Measurements from ENCODE around the gene NAB1.

DNA sequence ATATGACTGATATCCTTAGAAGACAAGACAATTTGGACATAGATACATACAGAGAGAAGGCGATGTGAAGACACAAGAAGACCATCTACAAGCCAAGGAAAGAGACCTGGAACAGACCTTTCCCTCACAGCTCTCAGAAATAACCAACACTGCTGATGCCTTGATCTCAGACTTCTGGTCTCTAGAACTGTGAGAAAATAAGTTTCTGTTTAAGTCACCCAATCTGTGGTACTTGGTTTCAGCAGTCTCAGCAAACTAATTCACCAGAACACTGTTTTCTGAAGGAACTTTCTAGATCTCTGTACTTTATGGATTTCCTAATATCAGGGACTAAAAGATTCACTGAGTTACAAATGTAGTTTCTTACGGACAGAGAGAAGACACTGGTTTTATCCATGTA lies 58.8 kb downstream of the NAB1 start:
- no peak for TF ChIP-seq EZH2 (IDR thresholded peaks at IDR 0.05; ENCODE audit: borderline replicate concordance, low read depth, low read length, poor library complexity, severe bottlenecking)
- TF ChIP-seq, protein P1, sequence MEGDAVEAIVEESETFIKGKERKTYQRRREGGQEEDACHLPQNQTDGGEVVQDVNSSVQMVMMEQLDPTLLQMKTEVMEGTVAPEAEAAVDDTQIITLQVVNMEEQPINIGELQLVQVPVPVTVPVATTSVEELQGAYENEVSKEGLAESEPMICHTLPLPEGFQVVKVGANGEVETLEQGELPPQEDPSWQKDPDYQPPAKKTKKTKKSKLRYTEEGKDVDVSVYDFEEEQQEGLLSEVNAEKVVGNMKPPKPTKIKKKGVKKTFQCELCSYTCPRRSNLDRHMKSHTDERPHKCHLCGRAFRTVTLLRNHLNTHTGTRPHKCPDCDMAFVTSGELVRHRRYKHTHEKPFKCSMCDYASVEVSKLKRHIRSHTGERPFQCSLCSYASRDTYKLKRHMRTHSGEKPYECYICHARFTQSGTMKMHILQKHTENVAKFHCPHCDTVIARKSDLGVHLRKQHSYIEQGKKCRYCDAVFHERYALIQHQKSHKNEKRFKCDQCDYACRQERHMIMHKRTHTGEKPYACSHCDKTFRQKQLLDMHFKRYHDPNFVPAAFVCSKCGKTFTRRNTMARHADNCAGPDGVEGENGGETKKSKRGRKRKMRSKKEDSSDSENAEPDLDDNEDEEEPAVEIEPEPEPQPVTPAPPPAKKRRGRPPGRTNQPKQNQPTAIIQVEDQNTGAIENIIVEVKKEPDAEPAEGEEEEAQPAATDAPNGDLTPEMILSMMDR (conservative IDR thresholded peaks at IDR 0.05; ENCODE audit: low read depth, low read length): no peak
